GM12865 (cell line): ENCODE measurements around the gene SMG1.

Source experiments
- DNase-seq: peaks from one replicate; pipeline ENCODE4 v3.0.0; 2010; ENCODE audit warnings: low read depth
- H3K4me3 ChIP-seq: 2 replicates; pipeline ENCODE4 v1.5.1; 2011; ENCODE audit warnings: mild to moderate bottlenecking, low read depth, low read length, control low read depth
- CTCF ChIP-seq: IDR thresholded peaks from 2 replicates; pipeline ENCODE4 v1.5.1; 2011; ENCODE audit warnings: low read length, control low read depth, low read depth, inconsistent platforms; ENCODE audit not compliant: insufficient read depth; ENCODE audit errors: missing control alignments

SMG1 gene

GRCh38 chr16:18804540-18804939 lies 121.7 kb downstream of the SMG1 start:
- no peak for DNase-seq
- TF ChIP-seq CTCF = no peak
- H3K4me3 ChIP-seq = no peak overlapping the region

GRCh38 chr16:18803569-18804462 lies 122.4 kb downstream of the SMG1 start:
- no peak for TF ChIP-seq CTCF
- H3K4me3 ChIP-seq = no peak overlapping the region
- no peak for DNase-seq

GRCh38 chr16:18802767-18803343 lies 123.4 kb downstream of the SMG1 start:
- no peak for DNase-seq
- no peak overlapping the region for H3K4me3 ChIP-seq
- TF ChIP-seq CTCF = no peak

- TF ChIP-seq CTCF = peak; percentile 87
- peak within 1 kb of the TSS; percentile 98 for H3K4me3 ChIP-seq
- peak; percentile 100 for DNase-seq
These were observed 124.8 kb downstream of the SMG1 start, which contains the start of gene ARL6IP1 for GRCh38 chr16:18801145-18801972. Gene ARL6IP1 (minus strand): TSS chr16:18801549. CDS start chr16:18801466, 83 bp downstream.

- TF ChIP-seq CTCF = no peak
- H3K4me3 ChIP-seq = peak overlapping the region; percentile 98
- DNase-seq = no peak
These were observed 125.4 kb downstream of the SMG1 start for GRCh38 chr16:18800775-18801144.

GRCh38 chr16:18800293-18800692 lies 125.9 kb downstream of the SMG1 start:
- H3K4me3 ChIP-seq = peak overlapping the region; percentile 98
- no peak for DNase-seq
- no peak for TF ChIP-seq CTCF
